Mesendoderm (in vitro differentiated cells): ENCODE results near the gene NCOA1.

ENCODE experiments used
- DNase-seq: peaks from one replicate; pipeline ENCODE4 v3.0.0; 2013
- H2AK5ac ChIP-seq: 2 replicates; pipeline ENCODE4 v1.6.1; 2013; ENCODE audit warnings: low read length, inconsistent platforms
- H2BK120ac ChIP-seq: 2 replicates; pipeline ENCODE4 v1.6.1; 2013; ENCODE audit warnings: low read depth, mild to moderate bottlenecking, low read length, moderate library complexity, mixed read lengths
- H2BK15ac ChIP-seq: replicated peaks from 2 replicates; pipeline ENCODE4 v1.6.1; 2013; ENCODE audit warnings: low read depth, mild to moderate bottlenecking, moderate library complexity
- H2BK5ac ChIP-seq: 2 replicates; pipeline ENCODE4 v1.6.1; 2013; ENCODE audit warnings: low read length, inconsistent platforms
- H3K18ac ChIP-seq: 2 replicates; pipeline ENCODE4 v1.6.1; 2013; ENCODE audit warnings: mild to moderate bottlenecking, low read length, mixed read lengths
- H3K23ac ChIP-seq: one replicate; pipeline ENCODE4 v1.6.1; 2013; ENCODE audit warnings: low read length
- H3K27ac ChIP-seq: 2 replicates; pipeline ENCODE4 v1.5.1; 2013; ENCODE audit warnings: low read depth, mild to moderate bottlenecking, inconsistent platforms, low read length, moderate library complexity
- H3K27me3 ChIP-seq: 2 replicates; pipeline ENCODE4 v1.6.1; 2013; ENCODE audit warnings: low read length, control low read depth, mild to moderate bottlenecking, inconsistent platforms; ENCODE audit not compliant: insufficient read depth, poor library complexity
- H3K36me3 ChIP-seq: 2 replicates; pipeline ENCODE4 v1.6.1; 2013; ENCODE audit warnings: low read length, inconsistent platforms; ENCODE audit not compliant: control insufficient read depth, insufficient read depth
- H3K4ac ChIP-seq: one replicate; pipeline ENCODE4 v1.6.1; 2013; ENCODE audit warnings: low read depth, mild to moderate bottlenecking, low read length, moderate library complexity
- H3K4me1 ChIP-seq: 2 replicates; pipeline ENCODE4 v1.6.1; 2013; ENCODE audit warnings: low read depth, low read length, inconsistent platforms; ENCODE audit not compliant: control insufficient read depth
- H3K4me2 ChIP-seq: 2 replicates; pipeline ENCODE4 v1.6.1; 2013; ENCODE audit warnings: low read length
- H3K4me3 ChIP-seq: 2 replicates; pipeline ENCODE4 v1.5.1; 2013; ENCODE audit warnings: mild to moderate bottlenecking, low read length
- H3K56ac ChIP-seq: one replicate; pipeline ENCODE4 v1.6.1; 2013; ENCODE audit warnings: low read length
- H3K79me1 ChIP-seq: 2 replicates; pipeline ENCODE4 v1.6.1; 2013; ENCODE audit warnings: low read length, inconsistent platforms
- H3K79me2 ChIP-seq: 2 replicates; pipeline ENCODE4 v1.6.1; 2013; ENCODE audit warnings: mild to moderate bottlenecking, low read length; ENCODE audit not compliant: control insufficient read depth, insufficient read depth
- H3K9ac ChIP-seq: 2 replicates; pipeline ENCODE4 v1.6.1; 2013; ENCODE audit warnings: low read length, inconsistent platforms
- H4K5ac ChIP-seq: one replicate; pipeline ENCODE4 v1.6.1; 2013; ENCODE audit warnings: low read length
- H4K8ac ChIP-seq: one replicate; pipeline ENCODE4 v1.6.1; 2013; ENCODE audit warnings: low read depth, mild to moderate bottlenecking, control low read depth, low read length, moderate library complexity
- whole genome bisulfite sequencing: extraction: QIAGEN DNeasy Blood & Tissue Kit; methylation state at CpG from one replicate; pipeline ENCODE4 v1.1.7; 2013; ENCODE audit warnings: low lambda C conversion rate, missing lambda C conversion rate; ENCODE audit not compliant: insufficient coverage; ENCODE audit errors: extremely low coverage; 5-methylcytosine and 5-hydroxymethylcytosine counted together

Gene NCOA1

GRCh38 chr2:24723665-24724064 lies 232.6 kb downstream of the NCOA1 start:
- Histone ChIP-seq H3K27ac (no peak overlapping the region), H2BK5ac (no peak overlapping the region), H3K4me1 (no peaks in the 10 kb centered on the region), H4K8ac (no peak overlapping the region), H2BK120ac (no peak overlapping the region), H2BK15ac (no peak overlapping the region), H3K56ac (no peak overlapping the region), H3K18ac (no peak overlapping the region), H3K4me2 (no peak overlapping the region), H3K4me3 (no peak overlapping the region), H4K5ac (no peak overlapping the region), H3K9ac (no peak overlapping the region), H3K79me2 (no peaks in the 10 kb centered on the region), H2AK5ac (no peak overlapping the region), H3K23ac (no peak overlapping the region), H3K36me3 (no peaks in the 10 kb centered on the region), H3K27me3 (no peaks in the 10 kb centered on the region), H3K4ac (no peak overlapping the region), H3K79me1 (no peaks in the 10 kb centered on the region)
- no peak for DNase-seq

- Histone ChIP-seq H3K4me1 (no peaks in the 10 kb centered on the region), H3K4ac (no peak overlapping the region), H3K56ac (no peak overlapping the region), H2BK5ac (no peak overlapping the region), H3K27me3 (no peaks in the 10 kb centered on the region), H3K18ac (no peak overlapping the region), H2BK15ac (no peak overlapping the region), H2AK5ac (no peak overlapping the region), H3K27ac (no peak overlapping the region), H4K5ac (no peak overlapping the region), H3K79me2 (no peaks in the 10 kb centered on the region), H3K9ac (no peak overlapping the region), H3K23ac (no peak overlapping the region), H3K4me2 (no peak overlapping the region), H2BK120ac (no peak overlapping the region), H3K36me3 (no peaks in the 10 kb centered on the region), H4K8ac (no peak overlapping the region), H3K79me1 (no peaks in the 10 kb centered on the region), H3K4me3 (no peak overlapping the region)
- WGBS = no CpG with 5 or more reads among the region's 4 CpGs
- DNase-seq = no peak
These were observed 233.2 kb downstream of the NCOA1 start for GRCh38 chr2:24724111-24724775.

- H3K4me3 ChIP-seq = no peak overlapping the region
- no peak overlapping the region for H2BK15ac ChIP-seq
- no peaks in the 10 kb centered on the region for H3K79me2 ChIP-seq
- no peak overlapping the region for H3K27ac ChIP-seq
- no peak overlapping the region for H3K23ac ChIP-seq
- no peak overlapping the region for H2BK5ac ChIP-seq
- H3K18ac ChIP-seq = no peak overlapping the region
- H4K5ac ChIP-seq = no peak overlapping the region
- no peak overlapping the region for H2AK5ac ChIP-seq
- H3K9ac ChIP-seq = no peak overlapping the region
- H3K56ac ChIP-seq = no peak overlapping the region
- no peaks in the 10 kb centered on the region for H3K27me3 ChIP-seq
- no peak overlapping the region for H3K4ac ChIP-seq
- no peak overlapping the region for H4K8ac ChIP-seq
- no peaks in the 10 kb centered on the region for H3K4me1 ChIP-seq
- no peak overlapping the region for H3K4me2 ChIP-seq
- H3K36me3 ChIP-seq = no peaks in the 10 kb centered on the region
- DNase-seq = no peak
- no peak overlapping the region for H2BK120ac ChIP-seq
- 100% methylated on average over 2 of the region's 3 CpGs for WGBS
- no peaks in the 10 kb centered on the region for H3K79me1 ChIP-seq
These were observed 234.9 kb downstream of the NCOA1 start for GRCh38 chr2:24725956-24726355.

- H3K18ac ChIP-seq = no peak overlapping the region
- H3K9ac ChIP-seq = no peak overlapping the region
- no peak overlapping the region for H2BK15ac ChIP-seq
- H2BK5ac ChIP-seq = no peak overlapping the region
- H2BK120ac ChIP-seq = no peak overlapping the region
- no peak overlapping the region for H3K23ac ChIP-seq
- no CpG with 5 or more reads among the region's 7 CpGs for WGBS
- H3K27me3 ChIP-seq = no peaks in the 10 kb centered on the region
- no peaks in the 10 kb centered on the region for H3K36me3 ChIP-seq
- no peak overlapping the region for H4K8ac ChIP-seq
- H3K4me3 ChIP-seq = no peak overlapping the region
- H3K56ac ChIP-seq = no peak overlapping the region
- no peak overlapping the region for H3K4me2 ChIP-seq
- H3K79me2 ChIP-seq = no peaks in the 10 kb centered on the region
- no peak overlapping the region for H4K5ac ChIP-seq
- no peak overlapping the region for H2AK5ac ChIP-seq
- H3K4me1 ChIP-seq = no peaks in the 10 kb centered on the region
- DNase-seq = no peak
- no peak overlapping the region for H3K27ac ChIP-seq
- H3K4ac ChIP-seq = no peak overlapping the region
- no peaks in the 10 kb centered on the region for H3K79me1 ChIP-seq
These were observed 239.4 kb downstream of the NCOA1 start for GRCh38 chr2:24730481-24730880.

GRCh38 chr2:24731040-24731439 lies 240.0 kb downstream of the NCOA1 start:
- Histone ChIP-seq H3K23ac (no peak overlapping the region), H4K8ac (no peak overlapping the region), H3K4me1 (no peaks in the 10 kb centered on the region), H3K27me3 (no peaks in the 10 kb centered on the region), H3K56ac (no peak overlapping the region), H3K18ac (no peak overlapping the region), H3K9ac (no peak overlapping the region), H2BK15ac (no peak overlapping the region), H3K4me2 (no peak overlapping the region), H3K4ac (no peak overlapping the region), H2BK120ac (no peak overlapping the region), H3K36me3 (no peaks in the 10 kb centered on the region), H3K4me3 (no peak overlapping the region), H3K79me2 (no peaks in the 10 kb centered on the region), H2BK5ac (no peak overlapping the region), H3K79me1 (no peaks in the 10 kb centered on the region), H2AK5ac (no peak overlapping the region), H4K5ac (no peak overlapping the region), H3K27ac (no peak overlapping the region)
- DNase-seq = no peak

GRCh38 chr2:24731923-24732322 lies 240.9 kb downstream of the NCOA1 start:
- no CpG with 5 or more reads among the region's 1 CpG for WGBS

More at GRCh38 chr2:24731923-24732322, 240.9 kb downstream of the NCOA1 start:
- Histone ChIP-seq H3K4me2 (no peak overlapping the region), H4K5ac (no peak overlapping the region), H3K4ac (no peak overlapping the region), H3K4me1 (no peaks in the 10 kb centered on the region), H3K9ac (no peak overlapping the region), H3K56ac (no peak overlapping the region), H3K79me2 (no peaks in the 10 kb centered on the region), H3K79me1 (no peaks in the 10 kb centered on the region), H2BK120ac (no peak overlapping the region), H3K27ac (no peak overlapping the region), H2BK5ac (no peak overlapping the region), H3K36me3 (no peaks in the 10 kb centered on the region), H4K8ac (no peak overlapping the region), H3K23ac (no peak overlapping the region), H3K27me3 (no peaks in the 10 kb centered on the region), H2AK5ac (no peak overlapping the region), H3K4me3 (no peak overlapping the region), H3K18ac (no peak overlapping the region), H2BK15ac (no peak overlapping the region)
- no peak for DNase-seq
